K562 (cell line): ENCODE measurements around the gene TNFSF9. TPM values are rescaled to one million over a fixed set of nuclear protein-coding genes. Genes with fewer than 3 reads are reported as not detected.

Source experiments
- CREBBP ChIP-seq: IDR thresholded peaks from one replicate; pipeline ENCODE4 v1.6.1; 2012; ENCODE audit warnings: low read depth, mild to moderate bottlenecking, control low read depth, inconsistent platforms, low read length
- DNMT1 ChIP-seq: fragments of 450-650 bp; IDR thresholded peaks from 2 replicates; pipeline ENCODE4 v1.6.1; 2016; ENCODE audit warnings: antibody characterized with exemption, mild to moderate bottlenecking
- FOXM1 ChIP-seq, 2 experiments: fragments of 450-650 bp in 1 of 2; sonication (generic) in 1 of 2; formaldehyde crosslinking in 1 of 2; IDR thresholded peaks; 2 replicates each; pipeline versions ENCODE4 v1.6.1 to v1.9.0; 2017 to 2022; ENCODE audit warnings: low read depth in 2 of 2, mild to moderate bottlenecking in 2 of 2, missing genetic modification reagents in 1 of 2, moderate library complexity in 1 of 2
- GABPB2 ChIP-seq: fragments of 250-450 bp; sonication (Bioruptor Pico); conservative IDR thresholded peaks from 2 replicates; pipeline ENCODE4 v1.5.1; 2021; ENCODE audit warnings: mild to moderate bottlenecking
- IRF2 ChIP-seq: sonication (generic); formaldehyde crosslinking; IDR thresholded peaks from 2 replicates; pipeline ENCODE4 v1.8.1; 2022; ENCODE audit warnings: mild to moderate bottlenecking, missing genetic modification reagents
- IRF9 ChIP-seq: fragments of 450-650 bp; IDR thresholded peaks from 2 replicates; pipeline ENCODE4 v1.6.1; 2016; ENCODE audit warnings: missing biosample characterization, missing genetic modification characterization
- MITF ChIP-seq: IDR thresholded peaks from 2 replicates; pipeline ENCODE4 v1.6.1; 2014; ENCODE audit warnings: antibody characterized with exemption
- PATZ1 ChIP-seq: fragments of 250-450 bp; sonication (Bioruptor Pico); IDR thresholded peaks from 2 replicates; pipeline ENCODE4 v1.5.0; 2020; ENCODE audit warnings: mild to moderate bottlenecking, borderline replicate concordance
- RBM17 ChIP-seq: fragments of 200-400 bp; formaldehyde crosslinking; IDR thresholded peaks from 2 replicates; pipeline ENCODE4 v1.6.1; 2017; ENCODE audit warnings: low read depth, mild to moderate bottlenecking, low read length, borderline replicate concordance
- RFX1 ChIP-seq: fragments of 450-650 bp; IDR thresholded peaks from 2 replicates; pipeline ENCODE4 v1.6.1; 2016; ENCODE audit warnings: mild to moderate bottlenecking, moderate library complexity
- RNF219 ChIP-seq: fragments of 250-450 bp; sonication (Bioruptor Pico); IDR thresholded peaks from 2 replicates; pipeline ENCODE4 v1.5.0; 2022; ENCODE audit warnings: mild to moderate bottlenecking
- TSHZ1 ChIP-seq: fragments of 250-450 bp; sonication (Bioruptor Pico); IDR thresholded peaks from 2 replicates; pipeline ENCODE4 v1.4.0; 2020; ENCODE audit warnings: mild to moderate bottlenecking, moderate library complexity
- ZEB2 ChIP-seq: fragments of 450-650 bp; IDR thresholded peaks from 2 replicates; pipeline ENCODE4 v1.6.1; 2016
- ZNF282 ChIP-seq: sonication (generic); formaldehyde crosslinking; IDR thresholded peaks from 2 replicates; pipeline ENCODE4 v1.8.1; 2023; ENCODE audit warnings: missing genetic modification reagents
- ZNF551 ChIP-seq: fragments of 250-450 bp; sonication (Bioruptor Pico); IDR thresholded peaks from 2 replicates; pipeline ENCODE4 v1.5.0; 2021; ENCODE audit warnings: mild to moderate bottlenecking, moderate library complexity
- ZNF583 ChIP-seq: fragments of 250-450 bp; sonication (Bioruptor Pico); IDR thresholded peaks from 2 replicates; pipeline ENCODE4 v1.4.0; 2020
- ZNF764 ChIP-seq: fragments of 250-450 bp; sonication (Bioruptor Pico); IDR thresholded peaks from 2 replicates; pipeline ENCODE4 v1.4.0; 2020; ENCODE audit warnings: low read depth, mild to moderate bottlenecking, moderate library complexity
- polyA plus RNA-seq, 8 experiments: library from polyadenylated mRNA; depleted of rRNA in 4 of 8; stranded (reverse) in 5 of 8; unstranded in 3 of 8; fragments of >200 nt; fragmentation: Nextera tagmentation in 2 of 8; fragmentation: Illumina TruSeq in 1 of 8; extraction: Ambion mirVana in 2 of 8; extraction: Trizol in 1 of 8; gene quantifications; 2 replicates each; pipeline versions ENCODE4 v1.2.1 to v1.2.3, GENCODE V29; 2011 to 2014; ENCODE audit warnings: inconsistent platforms in 1 of 8, missing spikeins in 1 of 8
- total RNA-seq, 7 experiments: library from RNA; depleted of rRNA in 6 of 7; stranded (reverse); fragments of >200 nt in 6 of 7; fragmentation: Illumina TruSeq in 2 of 7; extraction: Trizol in 2 of 7; gene quantifications; 2 replicates each; pipeline versions ENCODE4 v1.2.1 to v1.2.3, GENCODE V29; 2011 to 2021; ENCODE audit warnings: low replicate concordance in 1 of 7

The TNFSF9 gene
- total and polyA plus RNA-seq, 9 of the 15 experiments (the other 6 are each of a cell fraction or from before 2014, with no cell fraction given) = 1.4 to 17.9 (median 6.5) TPM

- TF ChIP-seq PATZ1 (CRISPR knock-in tag) = no peak
- TF ChIP-seq ZNF551 (CRISPR knock-in tag) = no peak
- peak; percentile 66; the same call in 1 of the 2 replicates for TF ChIP-seq MITF
- no peak for TF ChIP-seq TSHZ1 (CRISPR knock-in tag)
- TF ChIP-seq CREBBP = no peak
- TF ChIP-seq ZEB2 = peak; percentile 70; the same call in 1 of the 2 replicates
- TF ChIP-seq FOXM1 (IDR thresholded peaks at IDR 0.05; ENCODE audit: low read depth) = no peak
- TF ChIP-seq FOXM1 (CRISPR knock-in tag; IDR thresholded peaks at IDR 0.05; ENCODE audit: low read depth) = no peak
- peak; percentile 82; the same call in 1 of the 2 replicates for TF ChIP-seq DNMT1
- TF ChIP-seq RBM17 = no peak
- TF ChIP-seq RFX1 = no peak
- no peak for TF ChIP-seq GABPB2 (CRISPR knock-in tag)
- TF ChIP-seq IRF2 (CRISPR knock-in tag) = no peak
- TF ChIP-seq ZNF583 (CRISPR knock-in tag) = no peak
- TF ChIP-seq IRF9 = 0 out of 2 replicates have a peak, but pooled peaks have one; percentile 13
- no peak for TF ChIP-seq ZNF282 (CRISPR knock-in tag)
- TF ChIP-seq ZNF764 (CRISPR knock-in tag) = no peak
- TF ChIP-seq RNF219 (CRISPR knock-in tag) = no peak
These were observed at the start of gene TNFSF9 (continued) for GRCh38 chr19:6530386-6531162.
